ENCODE results near the gene BRD9.

Gene BRD9

GRCh38 chr5:908172-908571 is 15.6 kb upstream of the BRD9 start:
- TF ChIP-seq, protein P1, sequence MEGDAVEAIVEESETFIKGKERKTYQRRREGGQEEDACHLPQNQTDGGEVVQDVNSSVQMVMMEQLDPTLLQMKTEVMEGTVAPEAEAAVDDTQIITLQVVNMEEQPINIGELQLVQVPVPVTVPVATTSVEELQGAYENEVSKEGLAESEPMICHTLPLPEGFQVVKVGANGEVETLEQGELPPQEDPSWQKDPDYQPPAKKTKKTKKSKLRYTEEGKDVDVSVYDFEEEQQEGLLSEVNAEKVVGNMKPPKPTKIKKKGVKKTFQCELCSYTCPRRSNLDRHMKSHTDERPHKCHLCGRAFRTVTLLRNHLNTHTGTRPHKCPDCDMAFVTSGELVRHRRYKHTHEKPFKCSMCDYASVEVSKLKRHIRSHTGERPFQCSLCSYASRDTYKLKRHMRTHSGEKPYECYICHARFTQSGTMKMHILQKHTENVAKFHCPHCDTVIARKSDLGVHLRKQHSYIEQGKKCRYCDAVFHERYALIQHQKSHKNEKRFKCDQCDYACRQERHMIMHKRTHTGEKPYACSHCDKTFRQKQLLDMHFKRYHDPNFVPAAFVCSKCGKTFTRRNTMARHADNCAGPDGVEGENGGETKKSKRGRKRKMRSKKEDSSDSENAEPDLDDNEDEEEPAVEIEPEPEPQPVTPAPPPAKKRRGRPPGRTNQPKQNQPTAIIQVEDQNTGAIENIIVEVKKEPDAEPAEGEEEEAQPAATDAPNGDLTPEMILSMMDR (IDR thresholded peaks at IDR 0.05; ENCODE audit: extremely low read depth, insufficient read depth, missing control alignments) = no peak
- in situ Hi-C loops (cut with MboI; ENCODE audit: low pct_unique_long_range_greater_than_20kb, low sequenced_read_pairs, unreplicated experiment) = loop anchor here (10.0 kb wide), 1 partner anchor 243 kb away; no protein-coding TSS in a partner anchor
- no peak for DNase-seq (ENCODE audit: low spot score)

- in situ Hi-C loops (cut with MboI; ENCODE audit: low pct_unique_long_range_greater_than_20kb, low sequenced_read_pairs, unreplicated experiment) = loop anchor here (10.0 kb wide), 1 partner anchor 243 kb away; no protein-coding TSS in a partner anchor
- TF ChIP-seq, protein P1 (IDR thresholded peaks at IDR 0.05; ENCODE audit: extremely low read depth, insufficient read depth, missing control alignments) = no peak
- DNase-seq (ENCODE audit: low spot score) = no peak
Observed at GRCh38 chr5:907366-907910, 14.8 kb upstream of the BRD9 start.

DNA sequence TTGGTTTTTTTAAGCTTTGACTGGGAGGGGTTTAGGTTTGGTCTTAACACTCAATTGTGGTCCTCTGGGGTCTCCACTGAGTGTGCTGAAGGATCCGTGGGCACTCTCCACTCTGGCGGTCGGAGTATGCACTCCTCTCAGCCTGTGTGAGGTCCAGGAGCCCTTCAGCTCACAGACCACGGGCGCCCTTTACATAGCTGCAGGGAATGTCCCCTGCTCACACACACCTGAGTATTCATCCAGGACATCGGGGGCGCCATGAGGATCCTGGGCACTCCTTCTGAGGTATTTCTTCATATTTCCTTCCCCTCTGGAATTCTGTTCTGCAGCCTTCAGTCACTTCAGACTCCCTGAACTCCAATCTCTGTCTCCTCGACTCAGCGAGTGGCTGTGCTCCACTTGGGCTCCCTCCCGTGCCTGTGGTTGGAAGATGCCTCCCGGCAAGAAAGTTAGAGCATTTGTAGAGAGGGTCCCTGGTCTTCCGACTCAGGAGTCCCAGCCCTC is 12.6 kb upstream of the BRD9 start:
- in situ Hi-C loops (cut with MboI; ENCODE audit: low pct_unique_long_range_greater_than_20kb, low sequenced_read_pairs, unreplicated experiment) = loop anchor here (10.0 kb wide), 1 partner anchor 240 kb away; no protein-coding TSS in a partner anchor
- no peak for DNase-seq (ENCODE audit: low spot score)
- TF ChIP-seq, protein P1 (IDR thresholded peaks at IDR 0.05; ENCODE audit: extremely low read depth, insufficient read depth, missing control alignments) = no peak

DNA sequence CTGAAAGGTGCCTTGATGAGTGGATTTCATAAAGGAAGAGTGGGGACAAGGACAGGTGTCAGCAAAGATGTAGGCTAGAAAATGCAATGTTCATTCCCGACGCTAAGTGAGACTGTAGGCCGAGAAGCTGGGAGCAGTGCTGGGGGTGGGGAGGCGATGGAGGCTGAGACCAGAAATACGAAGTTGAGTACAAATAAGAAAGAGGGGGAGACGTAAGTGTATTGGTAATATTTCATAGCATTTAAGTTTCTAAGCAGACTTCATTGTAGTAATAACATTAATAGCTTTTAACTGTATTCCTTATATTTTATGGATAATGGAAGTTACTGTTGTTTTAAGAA is 11.1 kb upstream of the BRD9 start:
- TF ChIP-seq, protein P1 (IDR thresholded peaks at IDR 0.05; ENCODE audit: extremely low read depth, insufficient read depth, missing control alignments) = no peak
- no peak for DNase-seq (ENCODE audit: low spot score)
- in situ Hi-C loops (cut with MboI; ENCODE audit: low pct_unique_long_range_greater_than_20kb, low sequenced_read_pairs, unreplicated experiment) = loop anchor here (10.0 kb wide), 1 partner anchor 239 kb away; no protein-coding TSS in a partner anchor

- TF ChIP-seq, protein P1 (IDR thresholded peaks at IDR 0.05; ENCODE audit: extremely low read depth, insufficient read depth, missing control alignments) = no peak
- in situ Hi-C loops (cut with MboI; ENCODE audit: low pct_unique_long_range_greater_than_20kb, low sequenced_read_pairs, unreplicated experiment) = loop anchor here (10.0 kb wide), 1 partner anchor 238 kb away; no protein-coding TSS in a partner anchor
- DNase-seq (ENCODE audit: low spot score) = no peak
Observed at GRCh38 chr5:902129-902916, 9.7 kb upstream of the BRD9 start.

DNA sequence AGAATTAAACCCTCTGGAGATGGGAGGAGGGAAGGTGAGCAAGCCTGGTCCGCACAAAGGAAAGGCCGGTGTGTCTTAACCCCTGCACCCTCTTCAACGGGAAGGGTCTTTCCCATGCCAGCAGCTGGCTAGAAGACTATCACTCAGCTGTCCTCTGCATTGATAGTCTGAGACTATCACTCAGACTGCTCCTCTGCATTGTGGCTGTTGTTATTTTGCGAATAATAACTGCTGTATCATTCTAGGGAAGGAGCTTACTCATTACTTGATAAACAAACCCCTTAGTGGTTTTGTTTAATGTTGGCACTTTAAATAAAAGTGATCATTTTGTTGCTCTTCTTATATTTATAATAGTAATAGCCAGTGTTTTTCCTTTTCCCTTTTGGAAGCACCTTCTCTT is 8.2 kb upstream of the BRD9 start:
- TF ChIP-seq, protein P1 (IDR thresholded peaks at IDR 0.05; ENCODE audit: extremely low read depth, insufficient read depth, missing control alignments) = no peak
- in situ Hi-C loops (cut with MboI; ENCODE audit: low pct_unique_long_range_greater_than_20kb, low sequenced_read_pairs, unreplicated experiment) = loop anchor here (10.0 kb wide), 1 partner anchor 236 kb away; no protein-coding TSS in a partner anchor
- no peak for DNase-seq (ENCODE audit: low spot score)

Measured in GM13977 (cell line).